Testis (tissue), 3 donors: ENCODE measurements around the gene CREG2. TPM values are rescaled to one million over a fixed set of nuclear protein-coding genes. Genes with fewer than 3 reads are reported as not detected.

ENCODE experiments used
- DNase-seq: peaks from one replicate; pipeline ENCODE4 v3.0.0-alpha.2; 2019
- H3K27ac ChIP-seq, 2 donors: fragments of 200-600 bp; sonication (generic); one replicate each; pipeline ENCODE4 v1.5.1; 2019
- H3K27me3 ChIP-seq: fragments of 200-600 bp; sonication (generic); one replicate; pipeline ENCODE4 v1.5.1; 2019
- H3K36me3 ChIP-seq: fragments of 200-600 bp; sonication (generic); one replicate; pipeline ENCODE4 v1.5.1; 2017; ENCODE audit warnings: low read depth; ENCODE audit errors: missing control alignments
- H3K4me1 ChIP-seq: fragments of 200-600 bp; sonication (generic); one replicate; pipeline ENCODE4 v1.5.1; 2019
- H3K4me3 ChIP-seq, 2 donors: fragments of 200-600 bp; sonication (generic); one replicate each; pipeline ENCODE4 v1.5.1; 2017 to 2019
- H3K9me3 ChIP-seq: fragments of 200-600 bp; sonication (generic); one replicate; pipeline ENCODE4 v1.5.1; 2017
- CTCF ChIP-seq, 3 experiments: fragments of 450-650 bp in 2 of 3; fragments of 200-600 bp in 1 of 3; sonication (generic) in 1 of 3; IDR thresholded peaks; one replicate each; pipeline ENCODE4 v1.5.1; 2016 to 2019; ENCODE audit warnings: antibody characterized with exemption in 3 of 3, mild to moderate bottlenecking in 2 of 3, moderate library complexity in 1 of 3
- POLR2A ChIP-seq: fragments of 450-650 bp; IDR thresholded peaks from one replicate; pipeline ENCODE4 v1.6.1; 2017; ENCODE audit warnings: antibody characterized with exemption, mild to moderate bottlenecking, moderate library complexity
- whole genome bisulfite sequencing, 2 donors: methylation state at CpG; one replicate each; pipeline ENCODE4 v1.1.5; 2018; 5-methylcytosine and 5-hydroxymethylcytosine counted together
- intact Hi-C: fragments of 100-400 bp; cut with DNase I; formaldehyde crosslinking; loops from one replicate; pipeline ENCODE4 v1.15.1; 2023; ENCODE audit warnings: low total_unique reads
- polyA plus RNA-seq: library from polyadenylated mRNA; stranded (reverse); fragments of 350-450 nt; fragmentation: Illumina TruSeq; extraction: RNeasy Lipid Tissue Mini Kit (QIAGEN cat#74804); gene quantifications from one replicate; pipeline ENCODE4 v1.2.3, GENCODE V29; 2014; ENCODE audit warnings: low read depth, low replicate concordance; ENCODE audit not compliant: insufficient read depth
- total RNA-seq, 2 donors: library from RNA; depleted of rRNA; stranded (reverse); fragments of >200 nt; gene quantifications; one replicate each; pipeline ENCODE4 v1.2.3, GENCODE V29; 2016

Gene CREG2
- total and polyA plus RNA-seq, 3 donors from 2014 or later: 0.19 to 0.47 (median 0.42) TPM

- H3K4me3 ChIP-seq: peak overlapping the region in 1 of 2 donors; percentile 36
- no peaks in the 10 kb centered on the region for H3K27me3 ChIP-seq
- intact Hi-C loops: loop anchor here (5.0 kb wide), 1 partner anchor 419 kb away; no protein-coding TSS in a partner anchor
- no peak overlapping the region for H3K27ac ChIP-seq
- no peaks in the 10 kb centered on the region for H3K9me3 ChIP-seq
- no peaks in the 10 kb centered on the region for H3K36me3 ChIP-seq
- DNase-seq: no peak
- TF ChIP-seq CTCF (IDR thresholded peaks at IDR 0.05) (no peak), POLR2A (no peak)
- no peaks in the 10 kb centered on the region for H3K4me1 ChIP-seq
- 41 to 49% methylated on average over 12 of the region's 12 CpGs for WGBS, 2 donors
Observed at GRCh38 chr2:101418460-101419095, 31.3 kb upstream of the CREG2 start.

- WGBS, 2 donors: 62 to 76% methylated on average over 5 of the region's 5 CpGs
- intact Hi-C loops: loop anchor here (5.0 kb wide), 1 partner anchor 421 kb away; no protein-coding TSS in a partner anchor
- Histone ChIP-seq H3K27ac (no peak overlapping the region), H3K36me3 (no peaks in the 10 kb centered on the region), H3K9me3 (no peaks in the 10 kb centered on the region), H3K4me1 (no peaks in the 10 kb centered on the region), H3K4me3 (no peak overlapping the region), H3K27me3 (no peaks in the 10 kb centered on the region)
- no peak for DNase-seq
- TF ChIP-seq POLR2A: no peak
- no peak for TF ChIP-seq CTCF (IDR thresholded peaks at IDR 0.05)
Observed at GRCh38 chr2:101416609-101417008, 29.3 kb upstream of the CREG2 start.

- WGBS, 2 donors: 84 to 95% methylated on average over 3 of the region's 3 CpGs
- Histone ChIP-seq H3K27ac (no peak overlapping the region), H3K4me1 (no peaks in the 10 kb centered on the region), H3K4me3 (no peak overlapping the region), H3K9me3 (no peaks in the 10 kb centered on the region), H3K27me3 (no peaks in the 10 kb centered on the region), H3K36me3 (no peaks in the 10 kb centered on the region)
- TF ChIP-seq CTCF (IDR thresholded peaks at IDR 0.05): no peak
- no peak for TF ChIP-seq POLR2A
- no peak for DNase-seq
- intact Hi-C loops: loop anchor here (5.0 kb wide), 1 partner anchor 421 kb away; no protein-coding TSS in a partner anchor
Observed at GRCh38 chr2:101415884-101416283, 28.6 kb upstream of the CREG2 start.

GRCh38 chr2:101415220-101415619 lies 27.9 kb upstream of the CREG2 start:
- Histone ChIP-seq H3K4me1 (no peaks in the 10 kb centered on the region), H3K27me3 (no peaks in the 10 kb centered on the region), H3K4me3 (no peak overlapping the region), H3K27ac (no peak overlapping the region), H3K9me3 (no peaks in the 10 kb centered on the region), H3K36me3 (no peaks in the 10 kb centered on the region)
- WGBS, 2 donors: 100% methylated on average over 2 of the region's 2 CpGs
- intact Hi-C loops: loop anchor here (5.0 kb wide), 1 partner anchor 422 kb away; no protein-coding TSS in a partner anchor
- TF ChIP-seq POLR2A (no peak), CTCF (IDR thresholded peaks at IDR 0.05) (no peak)
- no peak for DNase-seq
